SK-N-MC (cell line): Measurements from ENCODE around the gene CGNL1.

Experiments used
- EZH2 ChIP-seq: fragments of 200-600 bp; sonication (generic); IDR thresholded peaks from one replicate; pipeline ENCODE4 v1.6.1; 2017; ENCODE audit warnings: antibody characterized with exemption
- POLR2AphosphoS5 ChIP-seq: IDR thresholded peaks from 2 replicates; pipeline ENCODE4 v1.6.1; 2012; ENCODE audit warnings: mild to moderate bottlenecking, low read depth, low read length, borderline replicate concordance

DNA sequence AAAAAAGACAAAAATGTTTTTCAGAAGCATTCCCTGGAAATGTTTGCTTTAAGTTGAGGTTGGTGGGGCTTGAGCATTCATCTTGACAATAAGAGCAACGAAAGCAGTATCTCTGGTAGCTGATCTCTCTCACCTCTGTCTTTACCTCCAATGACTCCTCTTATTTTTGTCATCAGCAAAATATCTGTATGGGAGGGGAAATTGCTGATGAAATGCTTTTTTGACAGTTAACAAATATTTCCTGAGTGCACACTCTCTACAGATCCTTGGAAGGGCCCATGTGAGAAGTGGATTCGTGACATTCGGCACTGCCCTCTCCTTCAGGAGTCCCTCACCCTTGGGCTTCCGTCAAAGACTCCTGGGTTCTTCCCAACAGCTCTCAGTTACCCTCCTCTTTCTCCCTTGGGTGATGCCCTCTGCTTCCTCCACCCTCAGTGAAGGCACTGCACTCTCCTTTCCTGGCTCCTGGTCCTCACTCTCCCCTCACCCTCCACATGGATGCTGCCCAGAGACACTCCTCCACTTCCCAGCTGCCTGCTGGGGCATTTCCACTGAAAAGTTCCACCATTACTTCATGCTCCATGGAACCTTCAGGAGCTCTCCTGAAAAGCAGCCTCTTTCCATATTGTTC is 2.9 kb upstream of the CGNL1 start:
- no peak for TF ChIP-seq POLR2AphosphoS5
- TF ChIP-seq EZH2: no peak
